C4-2B (cell line): Measurements from ENCODE around the gene ZNF367.
A peak's percentile ranks its signal among the peaks of the same experiment; 100 is the strongest.

ENCODE experiments used
- H3K27ac ChIP-seq: fragments of 450-650 bp; 2 replicates; pipeline ENCODE4 v1.5.1; 2017
- ZFX ChIP-seq: fragments of 450-650 bp; IDR thresholded peaks from 2 replicates; pipeline ENCODE4 v1.6.1; 2017
- TF ChIP-seq, protein P1 (sequence below): fragments of 450-650 bp; conservative IDR thresholded peaks from 2 replicates; pipeline ENCODE4 v1.5.1; 2017; ENCODE audit warnings: mild to moderate bottlenecking

Gene ZNF367

DNA sequence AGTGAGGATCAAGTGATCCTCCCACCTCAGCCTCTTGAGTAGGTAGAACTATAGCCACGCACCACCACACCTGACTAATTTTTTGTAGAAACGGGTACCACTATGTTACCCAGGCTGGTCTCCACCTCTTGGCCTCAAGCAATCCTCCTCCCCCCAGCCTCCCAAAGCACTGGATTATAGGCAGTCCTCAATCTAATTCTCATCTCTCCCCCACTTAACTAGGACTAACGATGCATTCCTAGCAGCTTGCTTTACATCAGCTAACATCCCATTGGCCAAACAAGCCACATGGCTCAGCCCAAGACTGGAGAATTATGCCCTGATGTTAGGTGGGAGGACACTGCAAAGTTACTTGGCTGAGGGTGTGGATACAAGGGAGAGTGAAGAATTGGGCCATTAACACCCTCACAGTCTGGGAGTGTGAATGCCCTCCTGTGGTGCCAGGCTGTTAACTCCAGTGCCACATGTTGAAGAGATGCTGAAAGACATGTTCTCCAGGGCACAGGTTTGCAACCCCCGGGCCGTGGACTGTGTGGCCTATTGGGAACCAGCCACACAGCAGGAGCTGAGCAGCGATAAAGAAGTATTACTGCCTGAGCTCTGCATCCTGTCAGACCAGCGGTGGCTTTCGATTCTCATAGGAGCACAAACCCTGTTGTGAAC is 5.3 kb upstream of the ZNF367 start:
- TF ChIP-seq, protein P1, sequence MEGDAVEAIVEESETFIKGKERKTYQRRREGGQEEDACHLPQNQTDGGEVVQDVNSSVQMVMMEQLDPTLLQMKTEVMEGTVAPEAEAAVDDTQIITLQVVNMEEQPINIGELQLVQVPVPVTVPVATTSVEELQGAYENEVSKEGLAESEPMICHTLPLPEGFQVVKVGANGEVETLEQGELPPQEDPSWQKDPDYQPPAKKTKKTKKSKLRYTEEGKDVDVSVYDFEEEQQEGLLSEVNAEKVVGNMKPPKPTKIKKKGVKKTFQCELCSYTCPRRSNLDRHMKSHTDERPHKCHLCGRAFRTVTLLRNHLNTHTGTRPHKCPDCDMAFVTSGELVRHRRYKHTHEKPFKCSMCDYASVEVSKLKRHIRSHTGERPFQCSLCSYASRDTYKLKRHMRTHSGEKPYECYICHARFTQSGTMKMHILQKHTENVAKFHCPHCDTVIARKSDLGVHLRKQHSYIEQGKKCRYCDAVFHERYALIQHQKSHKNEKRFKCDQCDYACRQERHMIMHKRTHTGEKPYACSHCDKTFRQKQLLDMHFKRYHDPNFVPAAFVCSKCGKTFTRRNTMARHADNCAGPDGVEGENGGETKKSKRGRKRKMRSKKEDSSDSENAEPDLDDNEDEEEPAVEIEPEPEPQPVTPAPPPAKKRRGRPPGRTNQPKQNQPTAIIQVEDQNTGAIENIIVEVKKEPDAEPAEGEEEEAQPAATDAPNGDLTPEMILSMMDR = no peak
- TF ChIP-seq ZFX = no peak
- H3K27ac ChIP-seq = no peak overlapping the region

DNA sequence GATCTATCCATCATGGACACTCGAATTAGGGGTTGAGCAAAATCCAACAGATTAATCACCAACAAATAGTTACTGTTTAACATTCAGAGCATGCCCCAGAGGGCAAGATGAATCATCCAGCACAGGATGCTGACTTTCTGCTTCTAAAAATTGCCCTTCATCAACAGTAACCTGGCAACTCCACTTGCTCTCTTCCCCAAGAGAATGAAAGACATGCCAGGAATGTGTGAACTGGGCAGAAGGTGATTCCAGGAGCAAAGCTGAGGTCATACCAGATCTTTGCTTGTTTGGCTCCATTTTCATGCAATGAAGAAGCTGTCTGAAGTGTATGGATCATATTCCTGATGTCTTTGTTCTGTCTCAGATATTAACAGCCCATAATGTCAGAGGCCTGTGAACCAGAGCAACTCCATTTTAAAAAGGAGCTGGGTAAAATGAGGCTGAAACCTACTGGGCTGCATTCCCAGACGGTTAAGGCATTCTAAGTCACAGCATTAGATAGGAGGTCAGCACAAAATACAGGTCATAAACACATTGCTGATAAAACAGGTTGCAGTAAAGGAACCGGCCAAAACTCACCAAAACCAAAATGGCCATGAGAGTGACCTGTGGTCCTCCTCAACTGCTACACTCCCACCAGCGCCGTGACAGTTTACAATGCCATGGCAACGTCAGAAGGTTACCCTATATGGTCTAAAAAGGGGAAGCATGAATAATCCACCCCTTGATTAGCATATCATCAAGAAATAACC is 2.5 kb upstream of the ZNF367 start:
- no peak overlapping the region for H3K27ac ChIP-seq
- no peak for TF ChIP-seq ZFX
- TF ChIP-seq, protein P1 = no peak

DNA sequence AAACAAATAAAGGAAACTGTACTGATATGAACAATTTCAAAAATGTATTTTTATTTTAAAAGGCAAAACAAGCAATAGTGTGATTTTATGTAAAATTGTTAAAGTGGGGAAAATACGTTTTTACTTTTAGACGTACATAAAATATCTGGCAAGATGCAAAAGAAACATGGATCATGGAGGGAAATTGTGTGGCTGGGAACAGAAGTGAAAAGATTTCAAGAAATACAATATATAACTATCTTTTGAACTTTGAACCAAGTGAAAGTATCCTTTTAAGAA is 1.5 kb upstream of the ZNF367 start:
- H3K27ac ChIP-seq = no peak overlapping the region; the same call in 1 of the 2 replicates

DNA sequence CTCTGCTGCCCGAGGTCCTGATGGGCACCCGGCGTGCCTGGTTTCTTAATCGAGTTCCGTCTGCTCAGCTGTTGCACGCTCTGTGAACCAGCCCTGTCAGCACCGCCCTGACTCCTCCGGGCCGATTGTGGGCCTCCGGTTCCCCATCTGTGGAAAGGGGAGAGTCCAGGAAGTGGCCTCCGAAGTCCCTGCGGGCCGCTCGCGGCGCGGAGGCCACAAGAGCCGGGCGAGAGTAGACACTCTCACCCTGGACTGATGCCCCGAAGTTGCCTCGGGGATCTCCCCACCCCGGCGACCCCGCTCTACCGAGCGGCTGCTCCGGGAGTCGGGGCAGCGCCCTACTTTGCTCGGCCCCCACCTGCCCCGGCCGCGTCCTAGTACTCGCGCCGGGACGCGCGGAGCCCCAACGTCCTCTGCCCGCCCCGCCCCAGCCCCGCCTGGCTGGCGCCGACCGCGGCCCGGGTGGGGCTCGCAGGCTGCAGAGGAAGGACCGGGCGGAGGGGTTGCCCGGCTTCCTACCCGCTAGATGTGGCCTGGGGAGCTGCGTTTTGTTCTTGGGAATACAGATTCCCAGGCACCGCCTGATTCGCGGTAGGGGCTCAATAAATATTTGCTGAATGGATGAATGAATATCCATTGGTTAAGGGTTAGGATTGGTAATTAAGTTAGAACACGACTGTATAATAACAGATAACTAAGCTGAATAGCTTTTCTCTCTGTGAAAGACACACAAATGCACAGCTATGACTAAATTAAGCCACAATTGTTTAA is 935 bp upstream of the ZNF367 start:
- H3K27ac ChIP-seq = peak overlapping the region; percentile 93
- TF ChIP-seq, protein P1 = no peak
- peak; percentile 44; the same call in 1 of the 2 replicates for TF ChIP-seq ZFX

More for the DNA sequence above, 1.5 kb upstream of the ZNF367 start:
- no peak for TF ChIP-seq ZFX
- TF ChIP-seq, protein P1 = no peak

DNA sequence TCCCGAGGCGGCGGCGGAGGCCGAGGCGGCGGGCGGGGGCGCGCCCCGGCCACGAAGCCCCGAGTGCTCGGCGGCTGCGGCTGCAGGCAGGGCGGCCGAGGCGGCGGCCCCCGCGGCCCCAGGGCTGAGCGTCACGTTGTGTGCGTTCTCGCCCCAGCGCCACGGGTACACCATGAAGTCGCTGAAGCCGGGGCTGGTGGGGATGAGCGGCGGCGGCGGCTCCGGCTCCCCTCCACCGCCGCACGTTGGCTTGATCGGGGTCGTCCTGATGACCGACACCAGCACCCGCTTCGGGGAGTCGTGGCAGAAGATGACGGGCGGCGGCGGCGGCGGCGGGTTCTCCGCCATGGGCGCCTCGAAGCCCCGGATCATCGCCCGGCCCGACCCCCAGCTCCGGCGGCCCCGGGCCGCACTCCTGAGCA is 498 bp downstream of the ZNF367 start:
- peak overlapping the region; percentile 93 for H3K27ac ChIP-seq
- TF ChIP-seq, protein P1 = no peak
- 0 out of 2 replicates have a peak, but pooled peaks have one; percentile 6 for TF ChIP-seq ZFX

DNA sequence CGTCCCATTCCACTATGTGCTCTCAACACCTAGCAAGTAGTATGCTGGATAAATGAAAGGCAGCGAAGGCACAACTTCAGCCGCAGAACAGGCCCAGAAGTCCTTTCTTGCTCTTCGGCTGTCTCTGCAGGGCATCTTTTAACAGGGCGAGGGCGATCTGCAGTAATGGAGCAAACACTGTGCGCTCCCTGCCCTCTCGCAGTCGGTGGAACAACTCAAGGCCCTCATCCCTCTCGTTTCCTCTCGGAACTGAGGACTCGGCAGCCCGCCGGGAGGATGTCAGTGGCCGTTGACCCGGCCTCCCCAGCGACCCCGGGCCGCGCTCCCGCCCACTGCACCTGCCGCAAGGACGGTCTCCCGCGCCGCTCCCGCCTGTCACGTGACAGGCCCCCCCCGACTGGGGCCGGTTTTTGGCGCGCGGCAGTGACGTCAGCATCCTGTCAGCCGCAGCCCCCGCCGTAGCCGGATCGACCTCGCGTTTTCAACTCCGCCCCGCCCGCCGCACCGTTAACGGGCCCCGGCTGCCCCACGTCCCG is 1.1 kb downstream of the ZNF367 start:
- TF ChIP-seq, protein P1 = no peak
- no peak; the same call in 1 of the 2 replicates for TF ChIP-seq ZFX
- peak overlapping the region; percentile 93 for H3K27ac ChIP-seq
